GM12878 (cell line): ENCODE measurements around the gene PORCN. TPM values are rescaled to one million over a fixed set of nuclear protein-coding genes. Genes with fewer than 3 reads are reported as not detected.

Experiments
- ATAC-seq: fragments of 200-7000 bp; cut with Tn5 transposase; 3 replicates; pipeline ENCODE4 v1.9.1; 2020; ENCODE audit warnings: mild to moderate bottlenecking, moderate library complexity
- BruUV-seq: library from RNA; stranded (reverse); fragments of 400-500 nt; replicated peaks from 2 replicates; lab custom pipeline; 2021; lab: Mats Ljungman, UMichigan
- CTCF ChIA-PET: fragments of 300-600 bp; sonication (Branson Sonifier 250); formaldehyde crosslinking; extraction: SDS; loops from one replicate; lab custom pipeline; 2021; ENCODE audit warnings: inconsistent platforms; lab: Yijun Ruan, JAX
- POLR2A ChIA-PET: fragments of 350-600 bp; formaldehyde crosslinking; extraction: SDS; loops from one replicate; lab custom pipeline; 2021; ENCODE audit warnings: inconsistent platforms; lab: Charles Lee
- RAD21 ChIA-PET: fragments of 300-600 bp; sonication (Branson Sonifier 250); formaldehyde crosslinking; loops from one replicate; lab custom pipeline; 2023; ENCODE audit warnings: antibody characterized with exemption; ENCODE audit not compliant: unreplicated experiment; lab: Charles Lee
- SMC1A ChIA-PET: fragments of 300-600 bp; sonication (Branson Sonifier 250); formaldehyde crosslinking; loops from one replicate; lab custom pipeline; 2023; ENCODE audit not compliant: unreplicated experiment, uncharacterized antibody; lab: Charles Lee
- DNase-seq: peaks from one replicate; pipeline ENCODE4 v3.0.0-alpha.2; 2011; ENCODE audit warnings: low read depth, low spot score
- FAIRE-seq: peaks from 3 replicates; lab custom pipeline; 2011; peaks lifted over from hg19 to GRCh38; lab: Jason Lieb, UNC
- H2AFZ ChIP-seq: 2 replicates; pipeline ENCODE4 v1.6.0; 2011; ENCODE audit warnings: low read depth, low read length, control low read depth; ENCODE audit not compliant: control insufficient read depth
- H3K27ac ChIP-seq: 2 replicates; pipeline ENCODE4 v1.5.1; 2011; ENCODE audit warnings: control low read depth; ENCODE audit not compliant: control insufficient read depth, insufficient read depth
- H3K27me3 ChIP-seq, 2 experiments: replicated peaks in 1 of 2; 2 replicates each; pipeline versions ENCODE4 v1.6.0 to v1.6.1; 2011; ENCODE audit warnings: low read length in 1 of 2; ENCODE audit not compliant: control insufficient read depth in 2 of 2, insufficient read depth in 2 of 2
- H3K36me3 ChIP-seq, 2 experiments: 2 replicates each; pipeline ENCODE4 v1.5.1; 2011; ENCODE audit warnings: low read length in 1 of 2; ENCODE audit not compliant: control insufficient read depth in 2 of 2, insufficient read depth in 2 of 2
- H3K4me1 ChIP-seq: 2 replicates; pipeline ENCODE4 v1.6.1; 2011; ENCODE audit warnings: mild to moderate bottlenecking, low read length, moderate library complexity, mixed read lengths; ENCODE audit not compliant: control insufficient read depth, insufficient read depth
- H3K4me2 ChIP-seq: 2 replicates; pipeline ENCODE4 v1.6.0; 2011; ENCODE audit warnings: control low read depth; ENCODE audit not compliant: control insufficient read depth, insufficient read depth
- H3K4me3 ChIP-seq: fragments of 200-600 bp; sonication (generic); 2 replicates; pipeline ENCODE4 v1.5.1; 2016
- H3K79me2 ChIP-seq: 2 replicates; pipeline ENCODE4 v1.6.0; 2011; ENCODE audit warnings: low read length; ENCODE audit not compliant: control insufficient read depth, insufficient read depth
- H3K9ac ChIP-seq: 2 replicates; pipeline ENCODE4 v1.8.0; 2011; ENCODE audit warnings: low read length, control low read depth, mixed read lengths; ENCODE audit not compliant: control insufficient read depth, insufficient read depth
- H3K9me3 ChIP-seq: replicated peaks from 3 replicates; pipeline ENCODE4 v1.5.1; 2011; ENCODE audit warnings: mild to moderate bottlenecking, low read length; ENCODE audit not compliant: control insufficient read depth, insufficient read depth
- H4K20me1 ChIP-seq: 2 replicates; pipeline ENCODE4 v1.6.0; 2011; ENCODE audit not compliant: control insufficient read depth, insufficient read depth
- BRCA1 ChIP-seq: IDR thresholded peaks from 2 replicates; pipeline ENCODE4 v1.6.1; 2011; ENCODE audit warnings: low read depth, low read length, improper control_type of control experiment
- CBX3 ChIP-seq: fragments of 200-600 bp; sonication (generic); IDR thresholded peaks from 2 replicates; pipeline ENCODE4 v1.6.1; 2016; ENCODE audit warnings: low read depth, borderline replicate concordance
- CREM ChIP-seq: IDR thresholded peaks from 2 replicates; pipeline ENCODE4 v1.6.1; 2014; ENCODE audit warnings: antibody characterized with exemption, low read depth
- EGR1 ChIP-seq, 2 experiments: IDR thresholded peaks; 1 replicate in 1 of 2; 2 replicates in 1 of 2; pipeline ENCODE4 v1.6.1; 2011 to 2012; ENCODE audit warnings: low read depth in 2 of 2, low read length in 2 of 2, borderline replicate concordance in 1 of 2, mild to moderate bottlenecking in 1 of 2, moderate library complexity in 1 of 2
- IKZF2 ChIP-seq, 2 experiments: fragments of 450-650 bp; IDR thresholded peaks; 2 replicates each; pipeline ENCODE4 v1.6.1; 2017; ENCODE audit warnings: mild to moderate bottlenecking in 2 of 2, moderate library complexity in 2 of 2
- IRF5 ChIP-seq: fragments of 450-650 bp; IDR thresholded peaks from 2 replicates; pipeline ENCODE4 v1.6.1; 2017; ENCODE audit warnings: borderline replicate concordance
- JUNB ChIP-seq: IDR thresholded peaks from 2 replicates; pipeline ENCODE4 v1.6.1; 2016; ENCODE audit warnings: antibody characterized with exemption, mild to moderate bottlenecking
- MEF2A ChIP-seq: IDR thresholded peaks from 2 replicates; pipeline ENCODE4 v1.6.1; 2011; ENCODE audit warnings: low read depth, mild to moderate bottlenecking, low read length, moderate library complexity; ENCODE audit not compliant: insufficient read depth
- NFIC ChIP-seq: IDR thresholded peaks from 2 replicates; pipeline ENCODE4 v1.6.1; 2012; ENCODE audit warnings: low read depth, mild to moderate bottlenecking, inconsistent platforms, low read length, moderate library complexity
- POLR2A ChIP-seq: IDR thresholded peaks from 2 replicates; pipeline ENCODE4 v1.6.1; 2011; ENCODE audit warnings: low read depth, mild to moderate bottlenecking, low read length
- POLR2AphosphoS5 ChIP-seq: IDR thresholded peaks from 2 replicates; pipeline ENCODE4 v1.6.1; 2011; ENCODE audit warnings: mild to moderate bottlenecking, low read length, inconsistent platforms
- PRDM15 ChIP-seq: fragments of 450-650 bp; formaldehyde crosslinking; IDR thresholded peaks from 2 replicates; pipeline ENCODE4 v1.4.0; 2020; ENCODE audit warnings: mild to moderate bottlenecking, moderate library complexity
- SKIL ChIP-seq: fragments of 450-650 bp; IDR thresholded peaks from 2 replicates; pipeline ENCODE4 v1.6.1; 2017; ENCODE audit warnings: mild to moderate bottlenecking, low read depth, inconsistent platforms; ENCODE audit not compliant: poor library complexity, severe bottlenecking
- SREBF2 ChIP-seq: IDR thresholded peaks from 2 replicates; pipeline ENCODE4 v1.6.1; 2012; ENCODE audit warnings: mild to moderate bottlenecking, low read length
- STAT1 ChIP-seq: fragments of 450-650 bp; conservative IDR thresholded peaks from 2 replicates; pipeline ENCODE4 v1.6.1; 2014; ENCODE audit warnings: antibody characterized with exemption, mild to moderate bottlenecking
- WRNIP1 ChIP-seq: IDR thresholded peaks from 2 replicates; pipeline ENCODE4 v1.6.1; 2011; ENCODE audit warnings: low read depth, low read length, improper control_type of control experiment, borderline replicate concordance
- ZNF207 ChIP-seq: fragments of 450-650 bp; IDR thresholded peaks from 2 replicates; pipeline ENCODE4 v1.6.1; 2014; ENCODE audit warnings: antibody characterized with exemption, mild to moderate bottlenecking, borderline replicate concordance
- ZNF384 ChIP-seq: IDR thresholded peaks from 2 replicates; pipeline ENCODE4 v1.6.1; 2012; ENCODE audit warnings: low read depth, mild to moderate bottlenecking, low read length, improper control_type of control experiment, borderline replicate concordance
- WGBS: methylation state at CpG from one replicate; pipeline ENCODE4 v1.1.6; 2016; ENCODE audit warnings: low lambda C conversion rate; ENCODE audit not compliant: insufficient replicate concordance, insufficient coverage; ENCODE audit errors: missing lambda C conversion rate; 5-methylcytosine and 5-hydroxymethylcytosine counted together
- in situ Hi-C: fragments of 300-500 bp; cut with MboI; formaldehyde crosslinking; loops from 9 replicates; pipeline ENCODE4 v1.14.3; 2018; ENCODE audit warnings: mixed read lengths
- intact Hi-C: fragments of 100-400 bp; cut with micrococcal nuclease; formaldehyde crosslinking; loops from one replicate; pipeline ENCODE4 v1.14.2; 2022; ENCODE audit not compliant: unreplicated experiment
- polyA plus RNA-seq, 11 experiments: library from polyadenylated mRNA; depleted of rRNA in 4 of 11; unstranded in 6 of 11; stranded (reverse) in 5 of 11; fragments of >200 nt; fragmentation: Nextera tagmentation in 4 of 11; fragmentation: Illumina TruSeq in 1 of 11; extraction: Ambion mirVana in 4 of 11; extraction: Trizol in 1 of 11; gene quantifications; 1 replicate in 1 of 11; 2 replicates in 10 of 11; pipeline versions ENCODE4 v1.2.1 to v1.2.3, GENCODE V29; 2011 to 2016; ENCODE audit warnings: inconsistent platforms in 2 of 11, missing spikeins in 2 of 11, low read depth in 1 of 11
- total RNA-seq, 4 experiments: library from RNA; depleted of rRNA in 3 of 4; stranded (reverse); fragments of >200 nt in 3 of 4; fragmentation: Illumina TruSeq in 1 of 4; extraction: Trizol in 1 of 4; gene quantifications; 2 replicates each; pipeline versions ENCODE4 v1.2.1 to v1.2.3, GENCODE V29; 2013 to 2021

Gene PORCN
- total and polyA plus RNA-seq, 10 of the 15 experiments (the other 5 are each of a cell fraction or from before 2014, with no cell fraction given): 0.27 to 21.0 (median 14.1) TPM

- H3K4me1 ChIP-seq: no peaks in the 10 kb centered on the region
- no peak overlapping the region for H3K4me2 ChIP-seq
- intact Hi-C loops (no loop called here), in situ Hi-C loops (no loop called here)
- SMC1A ChIA-PET: no interaction called here
- CTCF ChIA-PET: no interaction called here
- no peaks in the 10 kb centered on the region; the same call in 2 of the 3 replicates for H3K9me3 ChIP-seq
- no TSS peak for BruUV-seq
- ATAC-seq (no peak), FAIRE-seq (no peak), DNase-seq (no peak)
- no peaks in the 10 kb centered on the region for H3K79me2 ChIP-seq
- H2AFZ ChIP-seq: no peak overlapping the region
- H3K9ac ChIP-seq: no peak overlapping the region
- RAD21 ChIA-PET: no interaction called here
- H3K27me3 ChIP-seq: no peaks in the 10 kb centered on the region
- H3K36me3 ChIP-seq: peaks cover 0 to 7% of the 10 kb centered on the region in 2 experiments; a peak in 1 of 4 replicates
- POLR2A ChIA-PET: no interaction called here
- H3K4me3 ChIP-seq: no peak overlapping the region
- WGBS: 80% methylated on average over 10 of the region's 10 CpGs
- no peaks in the 10 kb centered on the region for H4K20me1 ChIP-seq
- no peak overlapping the region for H3K27ac ChIP-seq
- TF ChIP-seq EGR1 (IDR thresholded peaks at IDR 0.05; ENCODE audit: borderline replicate concordance in 1 of 2, low read depth in 2 of 2, low read length in 2 of 2): no peak
- TF ChIP-seq ZNF207: no peak
- no peak for TF ChIP-seq CBX3
- TF ChIP-seq PRDM15 (CRISPR knock-in tag): no peak
- no peak for TF ChIP-seq SKIL
- TF ChIP-seq MEF2A: no peak
- TF ChIP-seq IRF5: no peak
- TF ChIP-seq POLR2AphosphoS5: no peak
- no peak for TF ChIP-seq POLR2A
- no peak for TF ChIP-seq NFIC
- no peak for TF ChIP-seq SREBF2
- TF ChIP-seq BRCA1: no peak
- no peak for TF ChIP-seq STAT1
- TF ChIP-seq IKZF2 (IDR thresholded peaks at IDR 0.05): no peak
- TF ChIP-seq CREM: no peak
- TF ChIP-seq WRNIP1: no peak
- no peak for TF ChIP-seq ZNF384
- no peak for TF ChIP-seq JUNB
These were observed 21.4 kb upstream of the PORCN start for GRCh38 chrX:48487362-48487798.
